ENCODE data around the gene MXI1. TPM values are rescaled to one million over a fixed set of nuclear protein-coding genes. Genes with fewer than 3 reads are reported as not detected.

The MXI1 gene
- total and polyA plus RNA-seq, 10 donors = 6.8 to 49.4 (median 19.4) TPM

GRCh38 chr10:110273474-110273873 is 66.1 kb downstream of the MXI1 start:
- TF ChIP-seq CTCF (IDR thresholded peaks at IDR 0.05 in 8 of 11, conservative IDR thresholded peaks at IDR 0.05 in 3 of 11) = no peak
- TF ChIP-seq POLR2AphosphoS5 (IDR thresholded peaks at IDR 0.05) = peak in 1 of 3 donors; percentile 33
- WGBS, 5 donors = 43 to 65% (median 53%) methylated on average over 4 of the region's 4 CpGs
- intact Hi-C loops (cut with DNase I; ENCODE audit: low total_unique reads) = loop anchor here (10.0 kb wide), 1 partner anchor 389 kb away; no protein-coding TSS in a partner anchor
- no peak for DNase-seq
- Histone ChIP-seq H3K27me3 (replicated peaks in 1 of 7) (no peaks in the 10 kb centered on the region), H3K27ac (peak overlapping the region in 1 of 8 donors; percentile 37), H3K9me3 (no peaks in the 10 kb centered on the region), H3K4me1 (peaks cover 0 to 49% (median 19%) of the 10 kb centered on the region in 6 donors), H3K36me3 (no peaks in the 10 kb centered on the region), H3K4me3 (no peak overlapping the region)

GRCh38 chr10:110274072-110274627 is 66.7 kb downstream of the MXI1 start:
- no peak for DNase-seq
- Histone ChIP-seq H3K27me3 (replicated peaks in 1 of 7) (no peaks in the 10 kb centered on the region), H3K36me3 (no peaks in the 10 kb centered on the region), H3K9me3 (no peaks in the 10 kb centered on the region), H3K4me1 (peaks cover 3 to 49% (median 17%) of the 10 kb centered on the region in 6 donors), H3K27ac (peak overlapping the region in 1 of 8 donors; percentile 37), H3K4me3 (no peak overlapping the region)
- intact Hi-C loops (cut with DNase I; ENCODE audit: low total_unique reads) = loop anchor here (10.0 kb wide), 1 partner anchor 389 kb away; no protein-coding TSS in a partner anchor
- TF ChIP-seq POLR2A (IDR thresholded peaks at IDR 0.05) (no peak), CTCF (IDR thresholded peaks at IDR 0.05 in 8 of 11, conservative IDR thresholded peaks at IDR 0.05 in 3 of 11) (no peak), POLR2AphosphoS5 (IDR thresholded peaks at IDR 0.05) (no peak)

GRCh38 chr10:110274647-110275046 is 67.2 kb downstream of the MXI1 start:
- H3K27ac ChIP-seq = peak overlapping the region in 1 of 8 donors; percentile 37
- intact Hi-C loops (cut with DNase I; ENCODE audit: low total_unique reads) = loop anchor here (10.0 kb wide), 1 partner anchor 390 kb away; no protein-coding TSS in a partner anchor
- peaks cover 8 to 49% (median 20%) of the 10 kb centered on the region in 6 donors for H3K4me1 ChIP-seq
- no peaks in the 10 kb centered on the region for H3K27me3 ChIP-seq (replicated peaks in 1 of 7)
- TF ChIP-seq POLR2AphosphoS5 (IDR thresholded peaks at IDR 0.05) (no peak), POLR2A (IDR thresholded peaks at IDR 0.05) (no peak), CTCF (IDR thresholded peaks at IDR 0.05 in 8 of 11, conservative IDR thresholded peaks at IDR 0.05 in 3 of 11) (no peak)
- H3K36me3 ChIP-seq = peaks cover 0 to under 1% (median under 1%) of the 10 kb centered on the region in 6 donors
- 92 to 97% (median 95%) methylated on average over 6 of the region's 6 CpGs for WGBS, 5 donors
- no peak overlapping the region for H3K4me3 ChIP-seq
- DNase-seq = no peak
- H3K9me3 ChIP-seq = no peaks in the 10 kb centered on the region

- no peaks in the 10 kb centered on the region for H3K27me3 ChIP-seq (replicated peaks in 1 of 7)
- no peaks in the 10 kb centered on the region for H3K9me3 ChIP-seq
- DNase-seq = no peak
- no peak overlapping the region for H3K4me3 ChIP-seq
- peaks cover 6 to 46% (median 19%) of the 10 kb centered on the region in 6 donors for H3K4me1 ChIP-seq
- no peak overlapping the region for H3K27ac ChIP-seq
- intact Hi-C loops (cut with DNase I; ENCODE audit: low total_unique reads) = loop anchor here (10.0 kb wide), 1 partner anchor 390 kb away; no protein-coding TSS in a partner anchor
- TF ChIP-seq POLR2A (IDR thresholded peaks at IDR 0.05) (no peak), POLR2AphosphoS5 (IDR thresholded peaks at IDR 0.05) (no peak), CTCF (IDR thresholded peaks at IDR 0.05 in 8 of 11, conservative IDR thresholded peaks at IDR 0.05 in 3 of 11) (no peak)
- WGBS, 5 donors = 50 to 60% (median 56%) methylated on average over 2 of the region's 2 CpGs
- peaks cover 0 to 7% (median 3%) of the 10 kb centered on the region in 6 donors for H3K36me3 ChIP-seq
Observed at GRCh38 chr10:110275128-110275729, 67.8 kb downstream of the MXI1 start.
